ENCODE data around the gene LRRC7.

DNA sequence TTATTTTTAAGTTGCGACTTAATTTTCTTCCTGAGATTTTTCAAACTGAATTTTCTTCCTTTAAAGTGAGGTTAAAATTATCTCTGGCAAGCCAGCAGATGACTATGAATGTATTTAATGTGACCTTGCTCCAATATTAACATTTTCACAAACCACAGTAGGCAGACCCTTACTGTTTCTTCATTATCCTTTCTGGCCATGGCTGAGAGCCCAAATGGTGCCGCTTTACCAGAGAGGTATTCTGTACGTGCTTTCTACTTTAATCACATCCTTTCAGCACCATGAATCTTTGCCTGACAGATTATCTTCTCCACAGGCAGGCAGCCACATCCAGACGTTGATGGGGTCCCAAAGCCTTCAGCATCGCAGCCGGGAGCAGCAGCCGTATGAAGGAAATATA is 508.0 kb downstream of the LRRC7 start:
- TF ChIP-seq, protein P1, sequence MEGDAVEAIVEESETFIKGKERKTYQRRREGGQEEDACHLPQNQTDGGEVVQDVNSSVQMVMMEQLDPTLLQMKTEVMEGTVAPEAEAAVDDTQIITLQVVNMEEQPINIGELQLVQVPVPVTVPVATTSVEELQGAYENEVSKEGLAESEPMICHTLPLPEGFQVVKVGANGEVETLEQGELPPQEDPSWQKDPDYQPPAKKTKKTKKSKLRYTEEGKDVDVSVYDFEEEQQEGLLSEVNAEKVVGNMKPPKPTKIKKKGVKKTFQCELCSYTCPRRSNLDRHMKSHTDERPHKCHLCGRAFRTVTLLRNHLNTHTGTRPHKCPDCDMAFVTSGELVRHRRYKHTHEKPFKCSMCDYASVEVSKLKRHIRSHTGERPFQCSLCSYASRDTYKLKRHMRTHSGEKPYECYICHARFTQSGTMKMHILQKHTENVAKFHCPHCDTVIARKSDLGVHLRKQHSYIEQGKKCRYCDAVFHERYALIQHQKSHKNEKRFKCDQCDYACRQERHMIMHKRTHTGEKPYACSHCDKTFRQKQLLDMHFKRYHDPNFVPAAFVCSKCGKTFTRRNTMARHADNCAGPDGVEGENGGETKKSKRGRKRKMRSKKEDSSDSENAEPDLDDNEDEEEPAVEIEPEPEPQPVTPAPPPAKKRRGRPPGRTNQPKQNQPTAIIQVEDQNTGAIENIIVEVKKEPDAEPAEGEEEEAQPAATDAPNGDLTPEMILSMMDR (IDR thresholded peaks at IDR 0.05), result no peak
- no peak for TF ChIP-seq POLR2A (IDR thresholded peaks at IDR 0.05)
